A549 (cell line): Measurements from ENCODE around the gene EFHC1. TPM values are rescaled to one million over a fixed set of nuclear protein-coding genes. Genes with fewer than 3 reads are reported as not detected.
A peak's percentile ranks its signal among the peaks of the same experiment; 100 is the strongest.

Experiments used
- ATAC-seq, 2 experiments: fragments of 200-7000 bp in 1 of 2; fragments of >200 bp in 1 of 2; cut with Nextera tagmentation in 1 of 2; cut with Tn5 transposase in 1 of 2; 3 replicates each; pipeline versions ENCODE4 v1.8.0 to v1.9.1; 2018 to 2020; ENCODE audit warnings: mild to moderate bottlenecking in 1 of 2, moderate library complexity in 1 of 2
- CTCF ChIA-PET: fragments of 300-600 bp; sonication (Branson Sonifier 250); formaldehyde crosslinking; extraction: SDS; loops from one replicate; lab custom pipeline; 2021; ENCODE audit warnings: antibody characterized with exemption, inconsistent platforms; lab: Yijun Ruan, JAX
- POLR2A ChIA-PET: fragments of 350-600 bp; formaldehyde crosslinking; extraction: SDS; loops from one replicate; lab custom pipeline; 2021; ENCODE audit warnings: antibody characterized with exemption, inconsistent platforms; lab: Yijun Ruan, JAX
- DNase-seq, 2 experiments: peaks; one replicate each; pipeline versions ENCODE4 v3.0.0 to v3.0.0-alpha.2; 2011 to 2016; ENCODE audit warnings: low read depth in 1 of 2, low spot score in 1 of 2
- FAIRE-seq: peaks from 2 replicates; lab custom pipeline; 2011; peaks lifted over from hg19 to GRCh38; lab: Jason Lieb, UNC
- H3K27ac ChIP-seq, 2 experiments: fragments of >200 bp; sonication (Bioruptor Twin); formaldehyde crosslinking; 3 replicates each; pipeline ENCODE4 v1.5.1; 2016 to 2017
- H3K4me1 ChIP-seq: fragments of >200 bp; sonication (Bioruptor Twin); formaldehyde crosslinking; 3 replicates; pipeline ENCODE4 v1.6.1; 2016
- H3K4me2 ChIP-seq: fragments of >200 bp; sonication (Bioruptor Twin); formaldehyde crosslinking; 3 replicates; pipeline ENCODE4 v1.6.1; 2016
- H3K4me3 ChIP-seq: fragments of >200 bp; sonication (Bioruptor Twin); formaldehyde crosslinking; 3 replicates; pipeline ENCODE4 v1.5.1; 2016
- H3K9me3 ChIP-seq: fragments of >200 bp; sonication (Bioruptor Twin); formaldehyde crosslinking; 3 replicates; pipeline ENCODE4 v1.6.1; 2016
- BCL3 ChIP-seq: fragments of >200 bp; sonication (Bioruptor Twin); formaldehyde crosslinking; IDR thresholded peaks from 3 replicates; pipeline ENCODE4 v1.6.1; 2016
- CHD2 ChIP-seq: fragments of 150-350 bp; IDR thresholded peaks from 2 replicates; pipeline ENCODE4 v1.6.1; 2014; ENCODE audit warnings: low read length; ENCODE audit not compliant: partially characterized antibody
- CTCF ChIP-seq: fragments of >200 bp; sonication (Bioruptor Twin); formaldehyde crosslinking; IDR thresholded peaks from 3 replicates; pipeline ENCODE4 v1.5.1; 2016
- EHF ChIP-seq: fragments of 250-450 bp; sonication (Bioruptor Pico); IDR thresholded peaks from 2 replicates; pipeline ENCODE4 v1.5.0; 2020; ENCODE audit warnings: mild to moderate bottlenecking
- EHMT2 ChIP-seq: fragments of 200-600 bp; sonication (generic); IDR thresholded peaks from 2 replicates; pipeline ENCODE4 v1.6.1; 2016; ENCODE audit warnings: antibody characterized with exemption, low read depth, mild to moderate bottlenecking, moderate library complexity
- ELK1 ChIP-seq: fragments of 150-350 bp; IDR thresholded peaks from 2 replicates; pipeline ENCODE4 v1.6.1; 2014; ENCODE audit warnings: low read depth, mild to moderate bottlenecking, low read length
- FOSB ChIP-seq: fragments of 250-450 bp; sonication (Bioruptor Pico); IDR thresholded peaks from 2 replicates; pipeline ENCODE4 v1.5.0; 2020; ENCODE audit warnings: mild to moderate bottlenecking, moderate library complexity
- GATA3 ChIP-seq: IDR thresholded peaks from 2 replicates; pipeline ENCODE4 v1.6.1; 2012; ENCODE audit warnings: borderline replicate concordance
- HES2 ChIP-seq: fragments of >200 bp; sonication (Bioruptor Twin); formaldehyde crosslinking; IDR thresholded peaks from 2 replicates; pipeline ENCODE4 v1.6.1; 2016
- HMGXB4 ChIP-seq: fragments of 250-450 bp; sonication (Bioruptor Pico); IDR thresholded peaks from 2 replicates; pipeline ENCODE4 v1.5.0; 2021; ENCODE audit warnings: mild to moderate bottlenecking, moderate library complexity, borderline replicate concordance
- KDM1A ChIP-seq: fragments of 200-600 bp; sonication (generic); IDR thresholded peaks from 2 replicates; pipeline ENCODE4 v1.6.1; 2016; ENCODE audit warnings: low read depth, mild to moderate bottlenecking
- NR3C1 ChIP-seq: fragments of >200 bp; sonication (Bioruptor Twin); formaldehyde crosslinking; IDR thresholded peaks from 3 replicates; pipeline ENCODE4 v1.6.1; 2017
- RAD21 ChIP-seq, 2 experiments: fragments of >200 bp in 1 of 2; sonication (Bioruptor Twin) in 1 of 2; formaldehyde crosslinking in 1 of 2; IDR thresholded peaks in 1 of 2; conservative IDR thresholded peaks in 1 of 2; 2 replicates in 1 of 2; 3 replicates in 1 of 2; pipeline ENCODE4 v1.6.1; 2012 to 2018; ENCODE audit warnings: inconsistent platforms in 1 of 2
- RARB ChIP-seq: fragments of 250-450 bp; sonication (Bioruptor Pico); IDR thresholded peaks from 2 replicates; pipeline ENCODE4 v1.8.0; 2021; ENCODE audit warnings: mild to moderate bottlenecking, moderate library complexity
- RNF2 ChIP-seq: fragments of 200-600 bp; sonication (generic); IDR thresholded peaks from 2 replicates; pipeline ENCODE4 v1.6.1; 2016; ENCODE audit warnings: low read depth, mild to moderate bottlenecking, antibody characterized with exemption, moderate library complexity, borderline replicate concordance
- SMC3 ChIP-seq: fragments of >200 bp; sonication (Bioruptor Twin); formaldehyde crosslinking; IDR thresholded peaks from 3 replicates; pipeline ENCODE4 v1.6.1; 2018; ENCODE audit warnings: inconsistent platforms
- ZNF302 ChIP-seq: fragments of 250-450 bp; sonication (Bioruptor Pico); IDR thresholded peaks from 2 replicates; pipeline ENCODE4 v1.9.0; 2021; ENCODE audit warnings: inconsistent platforms, mild to moderate bottlenecking, moderate library complexity
- WGBS: methylation state at CpG from one replicate; pipeline ENCODE4 v1.1.6; 2017; ENCODE audit errors: missing lambda C conversion rate; 5-methylcytosine and 5-hydroxymethylcytosine counted together
- polyA plus RNA-seq, 4 experiments: library from polyadenylated mRNA; depleted of rRNA in 3 of 4; stranded (reverse); fragments of >200 nt; fragmentation: RNase III in 1 of 4; extraction: RNeasy Plus Mini Kit Qiagen cat#74134 plus additional on column Dnase treatment in 1 of 4; gene quantifications; 2 replicates in 3 of 4; 3 replicates in 1 of 4; pipeline ENCODE4 v1.2.3, GENCODE V29; 2011 to 2017

Gene EFHC1
- polyA plus RNA-seq, 2 of the 4 experiments (the other 2 are of a cell fraction), result 14.0 to 46.7 TPM

- Histone ChIP-seq H3K27ac (no peak overlapping the region), H3K4me3 (no peak overlapping the region), H3K4me2 (no peak overlapping the region), H3K9me3 (no peaks in the 10 kb centered on the region), H3K4me1 (no peaks in the 10 kb centered on the region)
- WGBS, result 33% methylated on average over 3 of the region's 3 CpGs
- TF ChIP-seq BCL3 (no peak), HES2 (no peak), RAD21 (conservative IDR thresholded peaks at IDR 0.05 in 1 of 2, IDR thresholded peaks at IDR 0.05 in 1 of 2) (peak; percentile 76 to 78), CTCF (peak; percentile 77), FOSB (CRISPR knock-in tag) (no peak), CHD2 (no peak), ZNF302 (CRISPR knock-in tag) (no peak), SMC3 (peak; percentile 75), EHMT2 (no peak), EHF (no peak)
- DNase-seq (peak in 1 of 2 experiments; percentile 58), FAIRE-seq (no peak), ATAC-seq (peak; percentile 83 to 86)
- POLR2A ChIA-PET, result interaction anchor here (1.0 kb wide), 2 partner anchors 47 to 115 kb away, joined by 3 to 4 read pairs; partner anchors contain the start of gene MCM3
- CTCF ChIA-PET, result interaction anchor here (0.6 to 7.1 kb wide), 23 partner anchors 8 to 1085 kb away, joined by 3 to 46 read pairs (median 3); partner anchors contain the start of genes MCM3 and PAQR8
Measured at GRCh38 chr6:52399511-52400312, 20.4 kb upstream of the EFHC1 start.

GRCh38 chr6:52400313-52401041, 19.7 kb upstream of the EFHC1 start:
- H3K4me2 ChIP-seq, result no peak overlapping the region
- WGBS, result 76% methylated on average over 2 of the region's 2 CpGs
- H3K27ac ChIP-seq, result no peak overlapping the region
- TF ChIP-seq RARB (CRISPR knock-in tag) (no peak), GATA3 (no peak), NR3C1 (no peak), KDM1A (no peak), ELK1 (no peak), HMGXB4 (CRISPR knock-in tag) (no peak), RAD21 (conservative IDR thresholded peaks at IDR 0.05 in 1 of 2, IDR thresholded peaks at IDR 0.05 in 1 of 2) (no peak), RNF2 (no peak)
- no peaks in the 10 kb centered on the region for H3K4me1 ChIP-seq
- no peak overlapping the region for H3K4me3 ChIP-seq
- ChIA-PET CTCF (interaction anchor here (0.6 to 7.1 kb wide), 21 partner anchors 8 to 668 kb away, joined by 3 to 46 read pairs (median 3); partner anchors contain the start of genes MCM3 and PAQR8), POLR2A (interaction anchor here (1.0 kb wide), 2 partner anchors 48 to 115 kb away, joined by 3 to 4 read pairs; partner anchors contain the start of gene MCM3)
- no peaks in the 10 kb centered on the region for H3K9me3 ChIP-seq
- DNase-seq (no peak), ATAC-seq (no peak), FAIRE-seq (no peak)
